Pons (tissue), 1 donor: ENCODE measurements around the gene CD109.
"Not testable (repeated sequence)": the region's sequence is repeated elsewhere in the genome, so short reads cannot be mapped to it uniquely, and the experiment has no call there.

Experiments
- DNase-seq: peaks from one replicate; pipeline ENCODE4 v3.0.0-alpha.2; 2016; ENCODE audit warnings: low spot score

Gene CD109

GRCh38 chr6:73695619-73696421 is at the start of gene CD109:
CD109 (plus strand) TSS chr6:73696203; CDS start chr6:73696216, 13 bp downstream.
- DNase-seq = no peak

- DNase-seq = no peak
Observed at GRCh38 chr6:73648166-73648565, 47.8 kb upstream of the CD109 start.

- no peak for DNase-seq
Observed at GRCh38 chr6:73649783-73650182, 46.2 kb upstream of the CD109 start.

- DNase-seq = peak; percentile 82
Observed at GRCh38 chr6:73652637-73653570, 43.1 kb upstream of the CD109 start.

GRCh38 chr6:73653571-73654424 is 42.2 kb upstream of the CD109 start, which contains the start of gene SLC17A5:
SLC17A5 (minus strand) TSS chr6:73653992; CDS start chr6:73653886, 106 bp downstream.
- peak; percentile 95 for DNase-seq

- no peak for DNase-seq
Observed at GRCh38 chr6:73655341-73655917, 40.6 kb upstream of the CD109 start.

GRCh38 chr6:73656531-73657145 is 39.4 kb upstream of the CD109 start:
- DNase-seq = no peak

GRCh38 chr6:73657201-73657600 is 38.8 kb upstream of the CD109 start:
- no peak for DNase-seq

GRCh38 chr6:73664701-73665100 is 31.3 kb upstream of the CD109 start:
- DNase-seq = no peak

- no peak for DNase-seq
Observed at GRCh38 chr6:73665686-73666319, 30.2 kb upstream of the CD109 start.

- DNase-seq = no peak
Observed at GRCh38 chr6:73666393-73666792, 29.6 kb upstream of the CD109 start.

GRCh38 chr6:73667798-73668197 is 28.2 kb upstream of the CD109 start:
- no peak for DNase-seq

GRCh38 chr6:73669005-73669404 is 27.0 kb upstream of the CD109 start:
- DNase-seq = no peak

GRCh38 chr6:73671911-73672685 is 23.9 kb upstream of the CD109 start:
- no peak for DNase-seq

GRCh38 chr6:73675466-73676098 is 20.4 kb upstream of the CD109 start:
- peak; percentile 87 for DNase-seq

GRCh38 chr6:73679009-73679408 is 17.0 kb upstream of the CD109 start:
- no peak for DNase-seq

GRCh38 chr6:73679846-73680245 is 16.2 kb upstream of the CD109 start:
- not testable (repeated sequence) for DNase-seq

GRCh38 chr6:73680289-73680918 is 15.6 kb upstream of the CD109 start:
- no peak for DNase-seq

GRCh38 chr6:73683574-73683973 is 12.4 kb upstream of the CD109 start:
- DNase-seq = not testable (repeated sequence)
